ENCODE results near the gene SHISA5.
"Not testable (repeated sequence)": the region's sequence is repeated elsewhere in the genome, so short reads cannot be mapped to it uniquely, and the experiment has no call there.

The SHISA5 gene

GRCh38 chr3:48476426-48477053 lies 27.4 kb downstream of the SHISA5 start:
- DNase-seq = no peak

GRCh38 chr3:48475188-48475587 lies 28.8 kb downstream of the SHISA5 start:
- no peak for DNase-seq

- DNase-seq = no peak
Measured at GRCh38 chr3:48474619-48475018, 29.4 kb downstream of the SHISA5 start.

GRCh38 chr3:48474031-48474430 lies 29.9 kb downstream of the SHISA5 start:
- not testable (repeated sequence) for DNase-seq

GRCh38 chr3:48473617-48473952 lies 30.4 kb downstream of the SHISA5 start:
- DNase-seq = no peak

GRCh38 chr3:48472923-48473616 lies 30.9 kb downstream of the SHISA5 start:
- DNase-seq = peak; percentile 93

- no peak for DNase-seq
Measured at GRCh38 chr3:48472673-48472922, 31.4 kb downstream of the SHISA5 start.

- DNase-seq = no peak
Measured at GRCh38 chr3:48470286-48470685, 33.7 kb downstream of the SHISA5 start.

GRCh38 chr3:48469046-48469915 lies 34.7 kb downstream of the SHISA5 start:
- DNase-seq = no peak

GRCh38 chr3:48468329-48468731 lies 35.6 kb downstream of the SHISA5 start:
- DNase-seq = no peak

GRCh38 chr3:48467473-48468267 lies 36.3 kb downstream of the SHISA5 start:
- DNase-seq = no peak

GRCh38 chr3:48467110-48467454 lies 36.9 kb downstream of the SHISA5 start:
- no peak for DNase-seq

- DNase-seq = no peak
Measured at GRCh38 chr3:48466386-48467109, 37.4 kb downstream of the SHISA5 start.

- DNase-seq = peak; percentile 100
Measured at GRCh38 chr3:48465531-48466378, 38.2 kb downstream of the SHISA5 start.

GRCh38 chr3:48465237-48465530 lies 38.8 kb downstream of the SHISA5 start:
- DNase-seq = no peak

- no peak for DNase-seq
Measured at GRCh38 chr3:48464713-48465221, 39.2 kb downstream of the SHISA5 start.

- DNase-seq = no peak
Measured at GRCh38 chr3:48463703-48464102, 40.3 kb downstream of the SHISA5 start.

- DNase-seq = not testable (repeated sequence)
Measured at GRCh38 chr3:48461767-48462166, 42.2 kb downstream of the SHISA5 start.

- DNase-seq = no peak
Measured at GRCh38 chr3:48460517-48460902, 43.5 kb downstream of the SHISA5 start.

- no peak for DNase-seq
Measured at GRCh38 chr3:48459773-48460516, 44.0 kb downstream of the SHISA5 start.

GRCh38 chr3:48459331-48459730 lies 44.6 kb downstream of the SHISA5 start:
- no peak for DNase-seq
